Activated B cell treated with CpG ODN at 0.5 μM for 24 hours (primary cell): ENCODE measurements around the gene FZD7. TPM values are rescaled to one million over a fixed set of nuclear protein-coding genes. Genes with fewer than 3 reads are reported as not detected.

Experiments
- ATAC-seq: fragments of 200-7000 bp; cut with Tn5 transposase; one replicate; pipeline ENCODE4 v1.10.0; 2021; ENCODE audit warnings: low read depth, mild to moderate bottlenecking, moderate library complexity
- CTCF ChIA-PET: fragments of 350-600 bp; sonication (Branson Sonifier 250); formaldehyde crosslinking; loops from one replicate; lab custom pipeline; 2021; ENCODE audit warnings: antibody characterized with exemption; lab: Charles Lee
- POLR2A ChIA-PET: fragments of 350-600 bp; sonication (Branson Sonifier 250); formaldehyde crosslinking; loops from one replicate; lab custom pipeline; 2021; ENCODE audit warnings: antibody characterized with exemption; lab: Charles Lee
- DNase-seq: peaks from one replicate; pipeline ENCODE4 v3.0.0; 2022
- H3K27ac Mint-ChIP-seq: one replicate; pipeline ENCODE4 v1.8.0; 2020; ENCODE audit warnings: mixed read lengths
- H3K27me3 Mint-ChIP-seq: one replicate; pipeline ENCODE4 v1.8.0; 2021; ENCODE audit warnings: mixed read lengths
- H3K36me3 Mint-ChIP-seq: one replicate; pipeline ENCODE4 v1.8.0; 2021; ENCODE audit warnings: low read depth, mixed read lengths
- H3K4me1 Mint-ChIP-seq: one replicate; pipeline ENCODE4 v1.8.0; 2021; ENCODE audit warnings: mixed read lengths
- H3K4me3 Mint-ChIP-seq: one replicate; pipeline ENCODE4 v1.8.0; 2020; ENCODE audit warnings: mild to moderate bottlenecking, mixed read lengths
- H3K9me3 Mint-ChIP-seq: one replicate; pipeline ENCODE4 v1.8.0; 2020; ENCODE audit warnings: mixed read lengths
- CTCF ChIP-seq: fragments of 200-600 bp; IDR thresholded peaks from one replicate; pipeline ENCODE4 v1.8.0; 2022; ENCODE audit warnings: antibody characterized with exemption, mild to moderate bottlenecking
- intact Hi-C: fragments of 100-400 bp; cut with micrococcal nuclease; formaldehyde crosslinking; loops from one replicate; pipeline ENCODE4 v1.15.1; 2024
- total RNA-seq: library from RNA; stranded (reverse); gene quantifications from 2 replicates; pipeline ENCODE4 v1.2.3, GENCODE V29; 2022

The FZD7 gene
- total RNA-seq, 1 donor from 2014 or later = 0.33 TPM

GRCh38 chr2:202071107-202071506 lies 37.5 kb downstream of the FZD7 start:
- ATAC-seq (no peak), DNase-seq (no peak)
- intact Hi-C loops = no loop called here
- Mint-ChIP-seq H3K36me3 (no peaks in the 10 kb centered on the region), H3K9me3 (no peaks in the 10 kb centered on the region), H3K27me3 (peaks cover 2% of the 10 kb centered on the region), H3K4me1 (no peaks in the 10 kb centered on the region), H3K27ac (no peak overlapping the region), H3K4me3 (no peak overlapping the region)
- CTCF ChIA-PET = no interaction called here
- no peak for TF ChIP-seq CTCF
- POLR2A ChIA-PET = no interaction called here

GRCh38 chr2:202072226-202072625 lies 38.6 kb downstream of the FZD7 start:
- intact Hi-C loops = no loop called here
- ChIA-PET CTCF (no interaction called here), POLR2A (no interaction called here)
- H3K27me3 Mint-ChIP-seq = peaks cover 5% of the 10 kb centered on the region
- no peak for TF ChIP-seq CTCF
- H3K27ac Mint-ChIP-seq = no peak overlapping the region
- H3K36me3 Mint-ChIP-seq = no peaks in the 10 kb centered on the region
- DNase-seq = no peak
- H3K4me3 Mint-ChIP-seq = no peak overlapping the region
- H3K9me3 Mint-ChIP-seq = no peaks in the 10 kb centered on the region
- no peaks in the 10 kb centered on the region for H3K4me1 Mint-ChIP-seq
- no peak for ATAC-seq

GRCh38 chr2:202072737-202073401 lies 39.2 kb downstream of the FZD7 start, which contains the start of gene KIAA2012:
KIAA2012 (plus strand) TSS chr2:202073255; CDS start chr2:202073628, 373 bp downstream.
- ChIA-PET CTCF (no interaction called here), POLR2A (no interaction called here)
- no peaks in the 10 kb centered on the region for H3K9me3 Mint-ChIP-seq
- H3K27ac Mint-ChIP-seq = no peak within 1 kb of the TSS
- DNase-seq (no peak), ATAC-seq (no peak)
- intact Hi-C loops = no loop called here
- no peaks in the 10 kb centered on the region for H3K36me3 Mint-ChIP-seq
- TF ChIP-seq CTCF = no peak
- peaks cover 5% of the 10 kb centered on the region for H3K27me3 Mint-ChIP-seq
- no peak within 1 kb of the TSS for H3K4me3 Mint-ChIP-seq
- no peaks in the 10 kb centered on the region for H3K4me1 Mint-ChIP-seq

GRCh38 chr2:202074324-202074723 lies 40.7 kb downstream of the FZD7 start:
- no peaks in the 10 kb centered on the region for H3K4me1 Mint-ChIP-seq
- no peak for TF ChIP-seq CTCF
- H3K36me3 Mint-ChIP-seq = no peaks in the 10 kb centered on the region
- CTCF ChIA-PET = no interaction called here
- peaks cover 5% of the 10 kb centered on the region for H3K27me3 Mint-ChIP-seq
- POLR2A ChIA-PET = no interaction called here
- DNase-seq = no peak
- intact Hi-C loops = no loop called here
- no peaks in the 10 kb centered on the region for H3K9me3 Mint-ChIP-seq
- ATAC-seq = no peak
- H3K27ac Mint-ChIP-seq = no peak overlapping the region
- no peak overlapping the region for H3K4me3 Mint-ChIP-seq

- Mint-ChIP-seq H3K4me3 (no peak overlapping the region), H3K4me1 (no peaks in the 10 kb centered on the region), H3K9me3 (peaks cover 6% of the 10 kb centered on the region), H3K36me3 (no peaks in the 10 kb centered on the region), H3K27me3 (peaks cover 9% of the 10 kb centered on the region), H3K27ac (no peak overlapping the region)
- no peak for TF ChIP-seq CTCF
- ChIA-PET POLR2A (no interaction called here), CTCF (no interaction called here)
- intact Hi-C loops = no loop called here
- ATAC-seq (no peak), DNase-seq (no peak)
These were observed 45.7 kb downstream of the FZD7 start for GRCh38 chr2:202079310-202079709.
